Measurements from ENCODE around the gene LYSMD1. TPM values are rescaled to one million over a fixed set of nuclear protein-coding genes. Genes with fewer than 3 reads are reported as not detected.

LYSMD1 gene
- total and polyA plus RNA-seq, 2 of the 8 experiments (the other 6 are each of a cell fraction or from before 2014, with no cell fraction given): 2.4 to 6.0 TPM

GRCh38 chr1:151133018-151133806 lies 32.5 kb downstream of the LYSMD1 start (continued):
- TF ChIP-seq, protein P1, sequence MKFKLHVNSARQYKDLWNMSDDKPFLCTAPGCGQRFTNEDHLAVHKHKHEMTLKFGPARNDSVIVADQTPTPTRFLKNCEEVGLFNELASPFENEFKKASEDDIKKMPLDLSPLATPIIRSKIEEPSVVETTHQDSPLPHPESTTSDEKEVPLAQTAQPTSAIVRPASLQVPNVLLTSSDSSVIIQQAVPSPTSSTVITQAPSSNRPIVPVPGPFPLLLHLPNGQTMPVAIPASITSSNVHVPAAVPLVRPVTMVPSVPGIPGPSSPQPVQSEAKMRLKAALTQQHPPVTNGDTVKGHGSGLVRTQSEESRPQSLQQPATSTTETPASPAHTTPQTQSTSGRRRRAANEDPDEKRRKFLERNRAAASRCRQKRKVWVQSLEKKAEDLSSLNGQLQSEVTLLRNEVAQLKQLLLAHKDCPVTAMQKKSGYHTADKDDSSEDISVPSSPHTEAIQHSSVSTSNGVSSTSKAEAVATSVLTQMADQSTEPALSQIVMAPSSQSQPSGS (IDR thresholded peaks at IDR 0.05; ENCODE audit: low read length): no peak
- TF ChIP-seq CTBP2 (IDR thresholded peaks at IDR 0.05; ENCODE audit: borderline replicate concordance, insufficient read depth, insufficient read length, low read length) (no peak), JUND (IDR thresholded peaks at IDR 0.05; ENCODE audit: low read length) (0 out of 2 replicates have a peak, but pooled peaks have one; percentile 19), ZNF274 (IDR thresholded peaks at IDR 0.05; ENCODE audit: borderline replicate concordance, extremely low read depth, low read length) (no peak), EP300 (IDR thresholded peaks at IDR 0.05; ENCODE audit: borderline replicate concordance in 1 of 2, low read depth in 2 of 2, low read length in 2 of 2) (no peak), POLR2A (IDR thresholded peaks at IDR 0.05; ENCODE audit: control extremely low read depth in 1 of 2, low read depth in 2 of 2, low read length in 2 of 2) (no peak), SP4 (IDR thresholded peaks at IDR 0.05; ENCODE audit: low read length) (no peak), RNF2 (IDR thresholded peaks at IDR 0.05; ENCODE audit: borderline replicate concordance, low read depth, low read length, missing control alignments, poor library complexity, severe bottlenecking) (no peak), CHD2 (IDR thresholded peaks at IDR 0.05; ENCODE audit: low read length) (no peak), TAF1 (IDR thresholded peaks at IDR 0.05; ENCODE audit: low read depth, low read length) (no peak), EGR1 (IDR thresholded peaks at IDR 0.05; ENCODE audit: borderline replicate concordance, low read depth, low read length) (no peak), SIX5 (IDR thresholded peaks at IDR 0.05; ENCODE audit: low read depth, low read length) (no peak), BRCA1 (IDR thresholded peaks at IDR 0.05; ENCODE audit: low read depth, low read length) (no peak), PHF8 (conservative IDR thresholded peaks at IDR 0.05; ENCODE audit: low read depth, low read length) (no peak), FOSL1 (IDR thresholded peaks at IDR 0.05; ENCODE audit: insufficient read depth, low read depth, low read length) (no peak)
- TF ChIP-seq, protein P2, sequence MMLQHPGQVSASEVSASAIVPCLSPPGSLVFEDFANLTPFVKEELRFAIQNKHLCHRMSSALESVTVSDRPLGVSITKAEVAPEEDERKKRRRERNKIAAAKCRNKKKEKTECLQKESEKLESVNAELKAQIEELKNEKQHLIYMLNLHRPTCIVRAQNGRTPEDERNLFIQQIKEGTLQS (IDR thresholded peaks at IDR 0.05; ENCODE audit: insufficient read depth, low read depth, low read length): no peak
